Fibroblast of mammary gland (primary cell): ENCODE measurements around the gene ZBTB37.

Experiments used
- DNase-seq: peaks from one replicate; pipeline ENCODE4 v3.0.0-alpha.2; 2010; ENCODE audit warnings: low read depth
- H3K4me3 ChIP-seq: 2 replicates; pipeline ENCODE4 v1.5.1; 2011; ENCODE audit warnings: low read depth, mild to moderate bottlenecking, low read length, moderate library complexity; ENCODE audit not compliant: control insufficient read depth
- TF ChIP-seq, protein P1 (sequence below): conservative IDR thresholded peaks from 2 replicates; pipeline ENCODE4 v1.5.1; 2011; ENCODE audit warnings: low read depth, low read length, inconsistent platforms; ENCODE audit not compliant: control insufficient read depth, insufficient read depth

ZBTB37 gene

DNA sequence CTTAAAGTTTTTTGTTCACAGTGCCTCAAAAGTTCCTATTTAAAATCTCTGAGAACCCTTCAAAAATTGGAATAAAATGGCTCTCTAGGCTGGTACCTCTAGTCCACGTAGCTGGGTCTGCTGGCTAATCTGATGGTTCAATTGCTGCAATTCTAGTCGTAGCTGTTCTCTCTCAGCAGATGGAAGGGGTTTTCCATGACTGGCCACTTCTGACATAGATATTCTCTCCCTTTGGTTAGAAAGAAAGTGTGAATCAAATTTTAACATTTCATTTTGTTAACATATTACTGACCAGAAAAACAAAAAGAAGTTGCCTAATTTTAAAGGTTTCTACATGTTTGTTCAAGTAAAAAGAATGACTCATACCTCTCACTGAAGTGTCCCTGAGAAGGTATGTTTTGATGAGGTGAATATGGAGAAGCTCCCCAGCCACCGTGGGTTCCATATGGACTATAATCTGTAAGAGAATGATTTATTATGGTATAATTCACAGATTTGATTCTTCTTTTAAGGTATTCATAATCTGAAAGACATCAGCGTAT, 78.3 kb downstream of the ZBTB37 start:
- TF ChIP-seq, protein P1, sequence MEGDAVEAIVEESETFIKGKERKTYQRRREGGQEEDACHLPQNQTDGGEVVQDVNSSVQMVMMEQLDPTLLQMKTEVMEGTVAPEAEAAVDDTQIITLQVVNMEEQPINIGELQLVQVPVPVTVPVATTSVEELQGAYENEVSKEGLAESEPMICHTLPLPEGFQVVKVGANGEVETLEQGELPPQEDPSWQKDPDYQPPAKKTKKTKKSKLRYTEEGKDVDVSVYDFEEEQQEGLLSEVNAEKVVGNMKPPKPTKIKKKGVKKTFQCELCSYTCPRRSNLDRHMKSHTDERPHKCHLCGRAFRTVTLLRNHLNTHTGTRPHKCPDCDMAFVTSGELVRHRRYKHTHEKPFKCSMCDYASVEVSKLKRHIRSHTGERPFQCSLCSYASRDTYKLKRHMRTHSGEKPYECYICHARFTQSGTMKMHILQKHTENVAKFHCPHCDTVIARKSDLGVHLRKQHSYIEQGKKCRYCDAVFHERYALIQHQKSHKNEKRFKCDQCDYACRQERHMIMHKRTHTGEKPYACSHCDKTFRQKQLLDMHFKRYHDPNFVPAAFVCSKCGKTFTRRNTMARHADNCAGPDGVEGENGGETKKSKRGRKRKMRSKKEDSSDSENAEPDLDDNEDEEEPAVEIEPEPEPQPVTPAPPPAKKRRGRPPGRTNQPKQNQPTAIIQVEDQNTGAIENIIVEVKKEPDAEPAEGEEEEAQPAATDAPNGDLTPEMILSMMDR, result no peak

DNA sequence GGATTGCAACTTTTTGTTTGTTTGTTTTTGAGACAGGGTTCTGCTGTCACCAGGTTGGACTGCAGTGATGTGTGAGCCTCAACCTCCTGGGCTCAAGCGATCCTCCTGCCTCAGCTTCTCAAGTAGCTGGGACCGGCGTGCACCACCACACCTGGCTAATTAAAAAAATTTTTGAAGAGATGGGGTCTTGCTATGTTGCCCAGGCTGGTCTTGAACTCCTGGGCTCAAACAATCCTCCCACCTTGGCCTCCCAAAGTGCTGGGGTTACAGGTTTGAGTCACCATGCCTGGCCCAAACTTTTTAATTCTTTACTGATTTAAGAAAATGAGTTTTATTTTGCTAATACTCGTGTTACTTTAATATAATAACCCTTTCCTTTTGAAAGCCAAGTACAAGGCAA, 80.4 kb downstream of the ZBTB37 start:
- TF ChIP-seq, protein P1, result no peak
- H3K4me3 ChIP-seq, result no peak overlapping the region
- no peak for DNase-seq

More for the DNA sequence above, 78.3 kb downstream of the ZBTB37 start:
- DNase-seq, result peak; percentile 8
- no peak overlapping the region for H3K4me3 ChIP-seq
